HG02610 (cell line): ENCODE measurements around the gene GP5.

Source experiments
- ATAC-seq: cut with Tn5 transposase; IDR thresholded peaks from one replicate; pipeline ENCODE4 v1.9.1; 2021; ENCODE audit warnings: mild to moderate bottlenecking, moderate library complexity; ENCODE audit not compliant: unreplicated experiment

Gene GP5

DNA sequence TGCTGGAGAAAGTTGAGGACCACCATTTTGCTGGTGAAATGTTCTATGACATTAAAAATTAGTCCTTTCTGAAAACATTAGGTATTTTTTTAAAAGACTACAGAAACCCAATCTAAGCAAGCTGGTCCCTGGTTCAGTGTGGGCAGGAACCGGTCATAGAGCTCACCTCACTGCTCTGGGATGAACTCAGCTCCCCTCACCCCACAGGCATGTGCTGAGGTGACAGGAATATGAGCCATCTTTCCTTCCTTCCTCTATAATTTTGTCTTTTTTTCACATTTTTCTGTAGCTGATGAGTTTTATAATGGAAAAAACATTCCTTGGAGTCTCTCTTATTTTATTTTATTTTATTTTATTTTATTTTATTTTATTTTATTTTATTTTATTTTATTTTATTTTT, 21.4 kb downstream of the GP5 start:
- no peak for ATAC-seq

- ATAC-seq: no peak
Measured at GRCh38 chr3:194376241-194376560, 22.9 kb downstream of the GP5 start.

DNA sequence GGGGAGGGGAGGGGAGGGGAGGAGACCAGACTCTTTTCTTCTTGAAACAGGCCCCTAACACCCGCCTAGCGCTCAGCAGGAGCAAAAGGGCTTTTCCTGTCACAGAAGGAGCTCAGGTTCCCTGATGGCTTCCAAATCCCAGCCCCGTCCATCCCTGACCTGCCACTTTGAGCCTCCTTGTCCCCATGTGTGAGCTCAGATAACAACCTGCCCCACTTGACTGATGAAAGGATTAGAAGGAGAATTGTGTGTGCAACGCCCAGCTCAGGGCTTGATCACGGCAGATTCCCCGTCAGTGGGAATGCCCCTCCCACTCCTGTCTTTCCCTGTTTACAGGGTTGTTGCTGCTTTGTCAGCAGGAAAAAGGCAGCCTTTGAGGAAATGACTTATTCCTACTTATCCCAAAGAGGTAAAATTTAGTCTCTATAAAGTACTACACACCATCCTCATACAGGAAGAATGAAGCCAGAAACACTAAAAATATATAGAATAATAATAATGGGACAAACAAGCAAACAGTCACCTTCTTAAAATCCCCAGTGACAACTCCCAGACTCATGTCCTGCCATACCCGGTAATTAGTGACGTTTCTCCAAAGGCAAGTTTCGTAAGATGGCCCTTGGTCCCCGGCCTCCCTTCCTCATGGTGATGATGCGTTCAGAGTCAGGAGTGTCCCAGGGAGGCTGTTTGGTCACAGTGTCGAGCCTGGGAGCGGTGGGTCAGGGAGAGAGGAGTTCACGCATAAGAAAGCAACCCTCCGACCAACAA, 23.4 kb downstream of the GP5 start:
- ATAC-seq: no peak

GRCh38 chr3:194374935-194375334, 24.1 kb downstream of the GP5 start:
- ATAC-seq: no peak

GRCh38 chr3:194373899-194374298, 25.2 kb downstream of the GP5 start:
- no peak for ATAC-seq

DNA sequence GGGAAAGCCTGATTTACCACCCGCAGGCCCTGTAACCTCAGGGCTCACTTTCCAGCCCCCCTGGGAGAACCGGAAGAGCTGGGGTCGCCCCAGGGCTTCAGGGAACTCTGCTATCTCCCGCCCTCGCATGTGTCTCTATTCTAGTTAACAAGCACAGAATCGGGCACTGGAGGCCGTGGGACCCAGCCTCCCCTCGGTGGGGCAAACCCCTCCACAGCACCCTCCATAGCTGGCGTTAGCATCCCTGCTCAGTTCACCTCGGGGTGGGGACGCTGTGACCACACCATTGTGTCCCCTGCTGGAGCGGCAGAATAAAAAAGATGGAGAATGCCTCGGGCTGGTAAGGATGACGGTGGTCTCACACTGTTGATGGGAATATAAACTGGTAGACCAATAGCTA, 26.0 kb downstream of the GP5 start:
- no peak for ATAC-seq

DNA sequence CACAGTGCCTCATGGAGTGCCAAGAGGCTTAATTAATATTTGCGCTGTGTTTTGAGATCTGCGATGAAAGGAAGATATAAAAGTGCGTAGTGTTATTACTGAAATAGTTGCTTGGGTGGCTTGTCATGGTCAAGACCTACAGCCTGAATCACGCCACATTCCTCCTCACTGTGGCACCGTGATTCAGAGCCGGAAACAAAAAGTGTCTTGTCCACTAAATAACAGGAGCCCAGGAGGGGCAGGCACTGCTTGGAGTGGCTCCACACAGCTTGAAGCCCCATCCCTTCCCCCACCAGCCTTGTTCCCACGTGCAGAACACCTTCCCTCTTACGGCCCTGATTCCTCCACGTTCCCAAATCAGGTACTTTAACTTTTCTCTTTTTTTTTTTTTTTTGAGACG, 28.3 kb downstream of the GP5 start:
- no peak for ATAC-seq

DNA sequence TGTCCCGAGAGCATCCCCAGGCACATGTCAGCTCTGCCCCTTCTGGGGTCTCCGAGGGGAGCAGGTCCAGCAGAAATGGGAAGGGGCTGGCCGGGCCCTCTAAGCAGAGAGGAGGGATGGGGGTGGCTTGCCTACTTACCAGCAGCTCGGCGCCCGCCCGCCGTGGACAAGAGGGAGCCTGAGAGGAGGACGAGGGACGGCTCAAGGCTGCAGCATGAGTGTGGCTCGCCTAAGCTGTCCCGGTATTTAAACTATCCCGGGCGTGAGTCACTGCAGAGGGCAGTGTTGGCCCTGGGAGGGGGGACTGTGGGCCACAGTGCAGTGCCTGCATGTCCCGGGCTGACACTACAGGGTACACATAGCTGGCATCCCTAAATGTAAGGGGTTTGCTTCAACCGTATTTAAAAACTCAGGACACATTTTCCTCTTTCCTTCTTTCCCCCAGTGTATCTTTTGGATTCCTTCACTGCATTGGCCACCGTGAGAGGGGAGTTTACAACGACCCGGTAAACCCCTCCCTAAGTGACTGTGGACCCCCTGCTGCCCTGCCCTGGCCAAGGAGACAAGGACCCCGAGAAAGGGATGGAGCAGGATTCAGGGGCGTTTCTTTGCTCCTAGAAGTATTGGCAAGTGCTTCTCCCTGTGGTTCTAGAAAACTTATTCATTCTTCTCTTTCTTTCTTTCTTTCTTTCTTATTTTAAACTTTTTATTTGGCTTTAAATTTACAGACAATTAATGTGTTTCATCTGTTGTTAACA, 29.4 kb downstream of the GP5 start, which contains the start of gene LRRC15:
Gene LRRC15, minus strand, starts transcription at position 222 of the 758 bp plus-strand sequence. CDS start 8,700 bp downstream, outside the sequence.
- ATAC-seq: no peak

- no peak for ATAC-seq
Measured at GRCh38 chr3:194368918-194369317, 30.1 kb downstream of the GP5 start.

DNA sequence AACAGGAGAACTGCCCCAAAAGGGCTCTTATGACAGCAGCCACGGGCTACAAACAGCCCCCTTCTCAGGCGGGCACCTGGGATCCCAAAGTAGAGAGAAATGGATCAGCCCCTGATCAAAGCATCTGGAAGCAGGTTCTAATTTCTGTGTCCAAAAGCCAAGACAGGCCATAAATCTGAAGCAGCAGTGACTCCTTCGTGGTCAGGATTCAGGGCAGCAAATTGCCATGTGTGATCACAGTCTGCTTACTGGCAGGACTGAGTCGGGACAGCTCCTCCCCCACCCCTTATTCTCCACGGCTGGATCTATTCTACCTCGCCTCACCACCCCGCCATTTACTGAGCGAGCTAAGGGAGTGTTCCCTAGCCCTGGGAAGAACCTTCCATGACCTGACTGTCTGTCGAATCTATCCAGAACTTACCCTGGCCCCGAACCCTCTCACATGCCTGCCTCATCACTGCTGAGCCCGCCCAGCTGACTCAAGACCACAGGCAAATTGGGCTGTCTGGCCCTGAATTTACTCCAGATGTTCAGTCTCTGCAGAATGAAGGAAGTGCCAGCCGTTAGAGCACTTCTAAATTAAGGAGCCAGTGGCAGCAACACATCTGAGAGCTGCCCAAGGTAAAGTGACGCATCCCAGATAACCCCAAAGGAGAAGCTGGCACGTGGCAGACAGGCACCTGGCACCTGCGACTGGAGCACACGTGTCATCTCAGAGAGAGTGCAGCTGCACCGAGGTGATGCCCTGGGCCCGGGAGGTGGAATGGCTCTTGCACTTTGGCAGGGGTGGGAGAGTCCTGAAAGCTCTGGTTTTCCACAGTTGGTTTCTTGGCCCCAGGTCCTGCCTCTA, 30.8 kb downstream of the GP5 start:
- no peak for ATAC-seq

- ATAC-seq: no peak
Measured at GRCh38 chr3:194365978-194366490, 33.0 kb downstream of the GP5 start.

GRCh38 chr3:194365526-194365925, 33.5 kb downstream of the GP5 start:
- ATAC-seq: no peak

GRCh38 chr3:194364652-194365434, 34.2 kb downstream of the GP5 start:
- no peak for ATAC-seq

DNA sequence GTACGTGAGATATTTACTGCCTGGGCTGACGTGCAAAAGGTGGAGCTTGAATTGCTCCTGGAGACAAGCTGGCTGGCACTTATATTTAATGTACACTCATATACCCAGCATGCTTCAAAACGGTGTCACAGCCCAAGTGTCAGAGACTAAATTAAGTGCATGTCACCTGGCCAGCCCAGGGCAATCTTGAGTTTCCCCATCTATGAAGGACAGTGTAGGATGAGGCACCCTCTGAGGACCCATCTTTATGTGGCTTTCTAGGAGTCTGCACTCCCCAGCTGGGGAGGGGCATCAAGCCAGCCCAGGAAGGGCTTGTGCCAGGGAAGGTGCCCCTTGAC, 34.8 kb downstream of the GP5 start:
- no peak for ATAC-seq

GRCh38 chr3:194360568-194360967, 38.5 kb downstream of the GP5 start:
- no peak for ATAC-seq

GRCh38 chr3:194357681-194358080, 41.4 kb downstream of the GP5 start:
- no peak for ATAC-seq

- no peak for ATAC-seq
Measured at GRCh38 chr3:194355379-194355778, 43.7 kb downstream of the GP5 start.

GRCh38 chr3:194354315-194354714, 44.8 kb downstream of the GP5 start:
- ATAC-seq: no peak

DNA sequence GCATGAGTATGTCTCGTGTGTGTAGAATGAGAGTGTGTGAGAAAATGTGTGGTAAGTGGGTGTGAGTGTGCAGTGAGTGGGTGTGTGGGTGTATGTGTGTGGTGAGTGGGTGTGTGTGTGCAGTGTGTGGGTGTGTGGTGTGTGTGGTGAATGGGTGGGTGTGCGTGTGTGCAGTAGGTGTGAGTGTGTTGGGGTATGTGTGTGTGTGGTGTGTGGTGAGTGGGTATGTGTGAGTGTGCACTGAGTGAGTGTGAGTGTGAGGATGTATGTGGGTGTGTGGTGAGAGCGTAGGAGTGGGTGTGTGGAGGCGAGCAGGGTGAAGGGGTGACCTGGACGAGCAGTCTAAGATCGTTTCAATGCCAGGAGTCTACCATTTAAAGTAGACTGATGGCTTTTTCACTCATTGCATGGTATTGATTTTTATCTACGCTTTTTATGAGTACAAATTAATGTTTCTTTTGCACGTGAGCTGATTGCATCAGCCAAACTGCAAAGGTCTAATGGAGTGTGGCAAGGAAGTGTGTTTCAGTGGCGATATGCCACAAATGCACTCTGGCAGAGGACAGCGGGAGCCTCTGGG, 46.3 kb downstream of the GP5 start:
- ATAC-seq: no peak

GRCh38 chr3:194351952-194352536, 47.0 kb downstream of the GP5 start:
- ATAC-seq: no peak
